Astrocyte of the spinal cord (primary cell): ENCODE measurements around the gene ZBTB49.
"Not testable (repeated sequence)": the region's sequence is repeated elsewhere in the genome, so short reads cannot be mapped to it uniquely, and the experiment has no call there.

Experiments
- DNase-seq: peaks from one replicate; pipeline ENCODE4 v3.0.0; 2011; ENCODE audit warnings: low read depth, low spot score
- H3K4me3 ChIP-seq: 2 replicates; pipeline ENCODE4 v1.5.1; 2011; ENCODE audit warnings: low read depth, mild to moderate bottlenecking, low read length, moderate library complexity
- in situ Hi-C: cut with HindIII; loops from 2 replicates; pipeline ENCODE4 v1.10.0; 2017; ENCODE audit warnings: low sequenced_read_pairs
- TF ChIP-seq, protein P1 (sequence below): IDR thresholded peaks from 2 replicates; pipeline ENCODE4 v1.5.1; 2012; ENCODE audit warnings: low read depth, mild to moderate bottlenecking, low read length, inconsistent platforms

ZBTB49 gene, protein sequence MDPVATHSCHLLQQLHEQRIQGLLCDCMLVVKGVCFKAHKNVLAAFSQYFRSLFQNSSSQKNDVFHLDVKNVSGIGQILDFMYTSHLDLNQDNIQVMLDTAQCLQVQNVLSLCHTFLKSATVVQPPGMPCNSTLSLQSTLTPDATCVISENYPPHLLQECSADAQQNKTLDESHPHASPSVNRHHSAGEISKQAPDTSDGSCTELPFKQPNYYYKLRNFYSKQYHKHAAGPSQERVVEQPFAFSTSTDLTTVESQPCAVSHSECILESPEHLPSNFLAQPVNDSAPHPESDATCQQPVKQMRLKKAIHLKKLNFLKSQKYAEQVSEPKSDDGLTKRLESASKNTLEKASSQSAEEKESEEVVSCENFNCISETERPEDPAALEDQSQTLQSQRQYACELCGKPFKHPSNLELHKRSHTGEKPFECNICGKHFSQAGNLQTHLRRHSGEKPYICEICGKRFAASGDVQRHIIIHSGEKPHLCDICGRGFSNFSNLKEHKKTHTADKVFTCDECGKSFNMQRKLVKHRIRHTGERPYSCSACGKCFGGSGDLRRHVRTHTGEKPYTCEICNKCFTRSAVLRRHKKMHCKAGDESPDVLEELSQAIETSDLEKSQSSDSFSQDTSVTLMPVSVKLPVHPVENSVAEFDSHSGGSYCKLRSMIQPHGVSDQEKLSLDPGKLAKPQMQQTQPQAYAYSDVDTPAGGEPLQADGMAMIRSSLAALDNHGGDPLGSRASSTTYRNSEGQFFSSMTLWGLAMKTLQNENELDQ

DNA sequence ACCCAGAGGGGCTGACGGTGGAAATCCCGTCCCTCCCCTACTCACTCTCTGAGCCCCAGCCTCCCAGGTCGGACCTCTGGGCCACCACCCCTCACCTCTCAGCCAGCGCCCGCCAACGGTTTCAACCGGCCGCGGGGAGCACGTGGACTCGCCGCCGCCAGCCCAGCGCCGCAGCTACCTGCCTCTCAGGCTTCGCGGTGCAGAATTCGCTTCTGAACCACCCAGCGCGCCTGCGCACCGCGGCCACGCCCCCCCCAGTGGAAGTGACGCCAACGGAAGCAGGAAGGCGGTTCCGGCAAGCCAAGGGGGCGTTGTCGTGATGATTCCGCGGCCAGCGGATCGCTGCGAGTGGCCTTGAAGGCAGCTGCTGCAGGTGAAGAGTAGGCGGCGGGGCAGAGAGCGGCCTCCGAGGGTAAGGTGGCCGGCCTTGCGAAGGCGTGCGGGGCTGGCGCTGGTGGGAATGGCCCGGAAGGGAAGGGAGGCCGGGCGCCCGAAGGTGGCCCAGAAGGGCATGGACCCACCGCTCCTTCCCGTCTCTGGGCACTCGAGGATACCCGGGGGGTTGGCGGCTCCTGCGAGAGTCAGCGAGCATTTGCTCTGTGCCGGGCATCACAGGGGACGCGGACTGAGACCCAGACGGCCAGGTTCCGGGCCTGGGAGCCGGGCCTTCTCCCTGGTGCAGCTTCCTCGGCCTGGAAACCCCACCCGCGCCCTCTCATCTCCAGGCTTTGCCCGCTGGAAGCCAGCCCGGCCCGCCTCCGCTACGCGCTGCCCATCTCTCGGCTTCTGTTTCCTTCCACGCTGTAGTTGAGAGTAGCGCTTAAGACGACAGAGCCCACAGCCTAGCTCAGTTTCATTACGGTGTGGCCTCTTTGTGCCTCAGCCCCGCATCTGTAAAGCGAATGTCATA is at the start of gene ZBTB49, which contains the start of gene LYAR:
TSS of gene ZBTB49 (plus strand) at position 311 of the 910 bp plus-strand sequence. CDS start 9,695 bp downstream, outside the sequence.
TSS of gene LYAR (minus strand) at position 214 of the 910 bp plus-strand sequence. CDS start 6,412 bp downstream, outside the sequence.
- in situ Hi-C loops, result no loop called here
- peak within 1 kb of the TSS; percentile 95 for H3K4me3 ChIP-seq
- TF ChIP-seq, protein P1, sequence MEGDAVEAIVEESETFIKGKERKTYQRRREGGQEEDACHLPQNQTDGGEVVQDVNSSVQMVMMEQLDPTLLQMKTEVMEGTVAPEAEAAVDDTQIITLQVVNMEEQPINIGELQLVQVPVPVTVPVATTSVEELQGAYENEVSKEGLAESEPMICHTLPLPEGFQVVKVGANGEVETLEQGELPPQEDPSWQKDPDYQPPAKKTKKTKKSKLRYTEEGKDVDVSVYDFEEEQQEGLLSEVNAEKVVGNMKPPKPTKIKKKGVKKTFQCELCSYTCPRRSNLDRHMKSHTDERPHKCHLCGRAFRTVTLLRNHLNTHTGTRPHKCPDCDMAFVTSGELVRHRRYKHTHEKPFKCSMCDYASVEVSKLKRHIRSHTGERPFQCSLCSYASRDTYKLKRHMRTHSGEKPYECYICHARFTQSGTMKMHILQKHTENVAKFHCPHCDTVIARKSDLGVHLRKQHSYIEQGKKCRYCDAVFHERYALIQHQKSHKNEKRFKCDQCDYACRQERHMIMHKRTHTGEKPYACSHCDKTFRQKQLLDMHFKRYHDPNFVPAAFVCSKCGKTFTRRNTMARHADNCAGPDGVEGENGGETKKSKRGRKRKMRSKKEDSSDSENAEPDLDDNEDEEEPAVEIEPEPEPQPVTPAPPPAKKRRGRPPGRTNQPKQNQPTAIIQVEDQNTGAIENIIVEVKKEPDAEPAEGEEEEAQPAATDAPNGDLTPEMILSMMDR, result no peak
- peak; percentile 92 for DNase-seq

DNA sequence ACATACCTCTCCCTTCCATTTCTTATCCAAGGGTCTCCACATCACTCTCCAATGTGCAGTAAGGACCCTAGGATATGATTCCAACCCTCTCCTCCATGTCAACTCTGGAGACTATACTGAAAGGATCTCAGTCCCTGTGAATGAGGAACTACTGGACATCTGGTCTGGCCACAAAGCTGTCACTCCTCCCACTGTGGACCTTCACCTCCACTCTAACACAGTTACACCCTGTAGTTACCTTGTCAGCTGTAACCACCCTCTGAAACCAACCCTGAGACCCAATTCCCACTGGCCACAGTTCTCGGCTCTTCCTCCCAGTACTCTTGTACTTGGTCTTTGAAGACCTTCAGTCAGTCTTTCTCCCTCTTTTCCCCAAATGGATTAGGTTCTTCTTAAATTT is 44.9 kb upstream of the ZBTB49 start:
- in situ Hi-C loops, result no loop called here

DNA sequence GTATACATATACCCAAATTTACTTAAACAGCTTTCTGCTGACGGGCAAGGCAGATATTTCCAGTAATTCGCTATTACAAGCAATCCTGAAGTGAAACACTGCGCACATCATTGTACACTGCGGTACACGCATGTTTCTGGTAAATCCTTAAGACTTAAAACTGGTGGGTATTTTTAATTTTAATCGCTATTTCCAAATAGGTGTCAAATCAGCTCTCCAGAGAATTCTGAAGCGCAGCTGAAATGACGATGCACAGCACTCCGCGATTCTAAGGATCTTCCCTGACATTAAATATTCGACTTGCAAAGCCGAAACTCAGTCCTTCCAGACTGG is 42.4 kb upstream of the ZBTB49 start:
- peak overlapping the region; percentile 81 for H3K4me3 ChIP-seq
- TF ChIP-seq, protein P1, result no peak
- no peak for DNase-seq
- in situ Hi-C loops, result no loop called here

More for the DNA sequence above, 44.9 kb upstream of the ZBTB49 start:
- TF ChIP-seq, protein P1, result no peak
- H3K4me3 ChIP-seq, result no peak overlapping the region
- no peak for DNase-seq

DNA sequence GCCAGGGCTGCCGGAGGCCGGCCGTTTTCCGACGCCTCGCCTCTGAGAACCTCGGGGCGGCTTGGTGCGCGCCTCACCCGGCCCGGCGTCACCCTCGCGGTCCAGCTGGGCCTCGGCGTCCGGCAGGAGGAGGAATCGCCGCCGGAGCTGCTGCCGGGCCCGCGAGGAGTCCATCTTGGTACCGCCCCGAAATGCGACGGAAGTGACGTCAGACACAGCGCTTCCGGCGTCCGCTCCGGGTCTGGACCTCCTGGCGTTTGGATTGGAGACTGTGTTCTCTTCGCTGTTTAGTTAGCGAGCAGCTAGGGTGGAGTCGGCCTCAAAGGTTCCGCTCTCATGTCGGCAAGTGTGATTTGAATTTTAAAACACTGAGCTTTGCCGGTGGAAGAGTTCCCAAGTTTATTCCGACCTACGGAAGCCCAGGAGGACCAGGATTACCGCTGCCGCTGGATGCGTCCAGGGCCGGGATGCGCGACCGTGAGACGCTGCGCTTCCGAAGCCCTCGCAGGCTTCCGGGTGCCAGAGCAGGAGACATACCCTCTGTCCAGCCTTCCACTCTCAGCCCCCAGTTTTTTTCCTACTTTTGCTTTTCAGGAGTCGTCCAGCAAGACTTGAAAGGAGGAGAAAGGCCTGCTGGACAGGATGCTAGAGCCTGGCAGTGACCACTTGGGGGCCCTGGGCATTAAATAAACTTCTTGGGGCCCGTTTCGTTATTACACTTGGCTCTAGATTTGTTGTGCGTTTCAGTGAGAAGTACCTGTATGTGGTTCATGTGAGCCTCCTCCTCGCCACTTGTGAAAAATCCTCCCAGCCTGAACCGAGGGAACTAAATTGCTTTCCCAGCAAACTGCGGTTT is 41.8 kb upstream of the ZBTB49 start, which contains the start of gene TMEM128:
TSS of gene TMEM128 (minus strand) at position 195 of the 856 bp plus-strand sequence. CDS start at position 174, 21 bp downstream.
- peak within 1 kb of the TSS; percentile 81 for H3K4me3 ChIP-seq
- in situ Hi-C loops, result no loop called here
- peak; percentile 95 for DNase-seq
- TF ChIP-seq, protein P1, result peak; percentile 36

DNA sequence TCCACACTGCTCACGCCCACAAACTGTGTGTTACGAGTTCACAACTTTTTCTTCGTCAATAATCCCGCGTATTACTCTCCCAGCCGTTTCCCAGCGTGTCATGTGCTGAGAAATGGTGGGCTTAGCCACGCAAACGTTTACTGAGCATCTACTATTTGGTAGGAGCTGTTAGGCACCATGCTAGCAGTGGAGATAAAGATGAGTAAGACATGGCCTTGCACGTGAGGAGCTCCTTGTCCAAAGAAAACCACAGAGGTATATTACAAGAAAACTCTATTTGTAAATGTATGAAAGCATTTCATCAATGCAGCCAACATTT is 41.2 kb upstream of the ZBTB49 start:
- H3K4me3 ChIP-seq, result peak overlapping the region; percentile 81
- DNase-seq, result no peak
- TF ChIP-seq, protein P1, result no peak
- in situ Hi-C loops, result no loop called here

DNA sequence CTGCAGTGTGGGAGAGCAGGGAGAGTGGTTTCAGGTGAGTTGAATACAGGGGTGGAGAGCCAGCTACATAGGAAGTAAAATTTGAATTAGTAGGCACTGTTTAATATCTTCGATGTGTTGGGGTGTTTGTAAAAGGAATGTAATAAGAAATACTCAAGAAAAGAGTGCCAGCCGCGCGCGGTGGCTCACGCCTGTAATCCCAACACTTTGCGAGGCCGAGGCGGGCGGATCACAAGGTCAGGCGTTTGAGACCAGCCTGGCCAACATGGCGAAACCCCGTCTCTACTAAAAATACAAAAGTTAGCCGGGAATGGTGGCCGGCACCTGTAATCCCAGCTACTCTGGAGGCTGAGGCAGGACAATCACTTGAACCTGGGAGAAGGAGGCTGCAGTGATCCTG is 40.7 kb upstream of the ZBTB49 start:
- in situ Hi-C loops, DNase-seq, H3K4me3 ChIP-seq: not testable (repeated sequence)
